DMS153 treated with DMSO at 0.1 percent for 48 hours (cell line): Measurements from ENCODE around the gene COLGALT1.
A peak's percentile ranks its signal among the peaks of the same experiment; 100 is the strongest.
"Not testable (repeated sequence)": the region's sequence is repeated elsewhere in the genome, so short reads cannot be mapped to it uniquely, and the experiment has no call there.

ENCODE experiments used
- DNase-seq: peaks from one replicate; lab custom pipeline; 2025; ENCODE audit not compliant: unreplicated experiment; lab: John Stamatoyannopoulos, UW

The COLGALT1 gene

DNA sequence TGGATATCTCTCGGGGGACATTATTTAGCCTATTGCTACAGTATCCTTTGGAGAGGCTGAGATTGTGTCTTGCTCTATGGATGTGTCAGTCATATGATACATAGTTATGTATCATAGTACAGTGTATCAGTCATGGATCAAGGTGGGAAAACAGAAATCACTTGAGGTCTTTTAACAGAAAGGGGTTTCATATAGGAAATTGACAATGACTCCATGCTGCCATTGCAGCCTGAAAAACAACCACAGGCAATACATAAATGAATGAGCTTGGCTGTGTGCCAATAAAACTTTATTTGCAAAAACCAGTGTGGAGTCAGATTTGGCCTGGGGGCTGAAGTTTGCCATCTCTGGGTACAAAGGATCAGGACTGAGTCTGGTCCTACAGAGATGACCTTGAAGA is 35.4 kb downstream of the COLGALT1 start:
- DNase-seq: no peak

DNA sequence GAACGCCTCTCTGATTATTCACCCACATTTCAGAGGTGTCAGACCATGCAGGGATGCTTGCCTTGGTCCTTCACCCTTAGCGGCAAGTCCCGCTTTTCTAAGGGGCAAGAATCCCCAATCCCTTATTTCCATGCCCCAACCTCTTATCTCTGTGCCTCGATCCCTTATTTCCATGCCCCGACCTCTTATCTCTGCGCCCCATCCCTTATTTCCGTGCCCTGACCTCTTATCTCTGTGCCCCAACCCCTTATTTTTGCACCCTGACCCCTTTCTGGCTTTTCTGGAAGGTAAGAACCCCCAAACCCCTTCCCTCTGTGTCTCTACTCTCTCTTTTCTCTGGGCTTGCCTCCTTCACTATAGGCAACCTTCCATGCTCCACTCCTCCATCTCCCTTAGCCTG is 38.8 kb downstream of the COLGALT1 start:
- not testable (repeated sequence) for DNase-seq

DNA sequence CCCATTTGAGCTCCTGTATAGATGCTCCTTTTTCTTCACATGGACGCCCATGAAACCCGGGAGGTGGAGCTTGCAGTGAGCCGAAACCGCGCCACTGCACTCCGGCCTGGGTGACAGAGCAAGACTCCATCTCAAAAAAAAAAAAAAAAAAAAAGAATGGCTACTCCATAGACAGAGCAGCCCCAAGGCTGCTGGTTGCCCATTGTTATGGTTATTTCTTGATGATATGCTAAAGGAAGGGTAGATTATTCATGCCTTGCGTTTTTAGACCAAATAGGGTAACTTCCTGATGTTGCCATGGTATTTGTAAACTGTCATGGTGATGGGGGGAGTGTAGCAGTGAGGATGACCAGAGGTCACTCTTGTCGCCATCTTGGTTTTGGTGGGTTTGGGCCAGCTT is 42.6 kb downstream of the COLGALT1 start:
- DNase-seq: not testable (repeated sequence)

DNA sequence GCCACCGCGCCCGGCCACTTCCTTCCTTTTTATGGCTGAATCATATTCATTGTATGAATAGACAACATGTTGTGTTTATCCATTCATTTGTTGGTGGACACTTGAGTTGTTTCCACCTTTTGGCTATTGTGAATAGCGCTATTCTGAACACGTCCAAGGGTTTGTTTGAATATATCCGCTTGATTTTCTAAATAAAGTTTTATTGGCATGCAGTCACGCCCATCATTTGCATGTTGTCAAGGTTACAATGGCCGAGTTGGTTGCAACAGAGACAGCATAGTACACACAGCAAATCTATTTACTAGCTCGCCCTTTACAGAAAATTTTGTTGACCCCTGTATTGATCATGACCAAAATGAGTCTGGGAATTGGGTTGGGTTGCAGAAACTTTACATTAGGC is 43.5 kb downstream of the COLGALT1 start:
- no peak for DNase-seq

DNA sequence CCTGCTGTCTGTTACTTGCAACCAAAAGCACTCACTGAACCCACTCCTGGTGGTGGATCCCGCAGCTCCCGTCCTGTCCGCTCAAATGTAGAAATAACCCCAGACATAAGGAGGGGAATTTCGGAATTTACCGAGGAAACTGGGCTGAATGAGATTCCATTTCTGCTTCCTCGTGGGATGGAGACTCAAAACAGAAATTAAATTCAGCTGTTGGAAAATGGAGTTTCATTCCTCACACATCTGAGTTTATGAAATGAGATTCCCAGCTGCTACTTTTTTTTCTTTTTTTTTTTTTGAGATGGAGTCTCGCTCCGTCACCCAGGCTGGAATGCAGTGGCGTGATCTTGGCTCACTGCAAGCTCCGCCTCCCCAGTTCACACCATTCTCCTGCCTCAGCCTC is 44.3 kb downstream of the COLGALT1 start:
- no peak for DNase-seq

DNA sequence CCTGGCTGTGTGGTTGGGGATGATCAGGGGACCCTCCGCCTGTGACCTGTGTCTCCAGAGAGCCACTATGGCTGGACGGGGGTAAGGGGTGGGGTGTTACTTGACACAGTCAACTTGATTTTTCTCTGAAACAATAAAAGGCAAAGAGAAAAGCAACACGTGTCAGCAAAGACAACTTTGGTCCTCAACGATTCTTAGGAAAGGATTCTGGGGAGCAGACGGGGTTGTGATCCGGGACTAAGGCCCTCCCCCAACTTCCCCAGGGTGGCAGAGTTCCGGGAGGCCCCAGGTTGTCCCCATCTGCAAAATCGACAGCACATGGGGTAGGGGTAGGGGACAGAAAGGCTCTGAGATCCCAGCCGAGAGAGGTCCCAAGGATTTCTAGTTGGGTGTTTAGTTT is 46.2 kb downstream of the COLGALT1 start:
- DNase-seq: no peak

DNA sequence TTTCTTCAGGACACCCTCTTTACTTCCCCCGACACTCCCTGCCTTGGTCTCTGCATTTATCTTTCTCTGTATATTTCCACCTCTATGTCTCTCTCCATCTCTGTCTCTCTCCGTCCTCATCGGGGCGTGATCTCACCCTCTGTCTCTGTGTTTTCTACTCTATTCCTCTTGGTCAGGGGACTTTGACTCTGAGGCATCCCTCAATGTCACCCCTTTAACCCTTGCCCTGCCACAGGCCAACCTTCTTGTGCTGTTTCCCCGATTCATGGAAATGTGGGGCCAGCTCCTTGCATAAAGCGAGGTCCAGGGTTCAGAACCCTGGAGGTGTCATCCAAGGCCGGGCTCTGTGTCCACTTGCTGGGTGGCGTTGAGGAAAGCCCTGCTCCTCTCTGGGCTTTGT is 46.8 kb downstream of the COLGALT1 start:
- DNase-seq: no peak

DNA sequence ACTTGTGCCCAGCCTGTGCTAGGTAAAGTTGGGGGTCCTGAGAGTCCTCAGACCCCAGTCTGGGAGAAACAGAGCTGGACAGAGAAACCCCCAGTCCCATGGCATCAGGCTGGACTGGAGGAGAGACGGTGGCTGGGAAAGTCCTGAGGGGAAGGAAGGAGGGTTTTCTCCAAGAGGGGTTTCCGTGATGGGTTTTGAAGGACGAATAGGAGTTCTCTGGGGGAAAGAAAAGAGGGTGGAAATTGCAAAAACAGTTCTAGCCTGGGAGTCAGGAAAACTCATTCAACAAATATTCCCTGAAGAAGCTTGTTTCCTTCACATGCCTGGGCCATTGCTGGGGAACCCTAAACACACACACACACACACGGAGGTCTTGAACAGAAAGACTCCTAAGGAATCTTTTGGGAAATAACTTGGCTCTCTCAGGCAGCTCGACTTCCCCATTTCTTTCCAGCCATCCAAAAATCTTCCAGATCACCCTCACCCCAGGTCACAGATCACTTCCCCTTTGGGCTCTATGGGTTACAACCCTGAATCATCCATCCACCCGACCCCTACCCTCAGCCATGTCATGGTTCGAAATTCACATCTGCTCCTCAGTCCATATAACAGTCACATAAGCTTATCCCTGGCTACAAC is 47.5 kb downstream of the COLGALT1 start:
- no peak for DNase-seq

DNA sequence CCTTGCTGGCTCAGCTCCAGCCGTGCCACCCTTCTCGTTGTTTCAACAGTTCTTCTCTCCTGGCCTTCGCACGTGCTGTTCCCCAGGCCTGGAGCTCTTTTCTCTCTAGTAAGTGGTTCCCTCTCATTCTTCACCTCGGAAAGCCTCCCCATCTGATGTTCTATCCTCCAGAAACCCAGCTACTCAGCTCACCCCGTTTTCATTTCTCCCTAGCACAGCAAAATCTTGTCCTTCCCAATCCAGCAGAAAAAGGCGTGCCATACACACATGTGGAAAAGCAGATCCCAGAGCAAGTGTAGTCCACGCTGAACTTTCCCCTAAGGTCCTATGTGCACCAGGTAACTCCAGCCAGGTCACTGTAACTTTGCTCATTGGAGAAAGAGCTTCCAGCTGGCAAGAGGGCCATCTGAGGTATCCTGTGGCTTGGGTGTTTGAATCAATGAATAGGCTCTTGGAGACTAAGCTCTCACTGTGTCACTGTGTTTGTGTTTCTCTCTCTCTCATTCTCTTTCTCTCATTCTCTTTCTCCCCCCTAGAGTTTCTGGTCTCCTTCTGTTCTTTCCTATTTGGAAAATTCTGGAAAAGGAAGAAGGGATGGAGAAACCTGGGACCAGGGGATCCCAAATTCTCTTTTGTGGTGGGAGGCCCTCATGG is 49.0 kb downstream of the COLGALT1 start:
- DNase-seq: no peak

DNA sequence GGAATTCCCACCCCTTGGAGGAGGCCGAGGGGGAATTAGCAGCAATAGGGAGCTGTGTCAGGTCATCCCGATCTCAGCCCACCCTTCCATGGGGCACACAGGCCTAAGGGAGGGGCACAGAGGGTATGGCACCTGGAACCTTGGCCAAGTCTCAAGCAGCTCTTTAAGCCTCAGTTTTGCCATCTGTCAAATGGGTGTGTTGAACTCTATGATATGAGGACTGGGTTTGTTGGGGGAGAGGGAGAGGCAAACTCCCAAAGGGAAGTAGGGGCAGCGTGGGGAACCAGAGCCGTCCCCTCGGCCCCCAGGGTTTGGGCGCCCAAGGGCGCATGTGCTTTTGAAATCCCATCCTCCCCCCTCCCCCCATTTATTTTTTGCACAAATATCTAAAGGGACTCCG is 49.7 kb downstream of the COLGALT1 start:
- DNase-seq: no peak

DNA sequence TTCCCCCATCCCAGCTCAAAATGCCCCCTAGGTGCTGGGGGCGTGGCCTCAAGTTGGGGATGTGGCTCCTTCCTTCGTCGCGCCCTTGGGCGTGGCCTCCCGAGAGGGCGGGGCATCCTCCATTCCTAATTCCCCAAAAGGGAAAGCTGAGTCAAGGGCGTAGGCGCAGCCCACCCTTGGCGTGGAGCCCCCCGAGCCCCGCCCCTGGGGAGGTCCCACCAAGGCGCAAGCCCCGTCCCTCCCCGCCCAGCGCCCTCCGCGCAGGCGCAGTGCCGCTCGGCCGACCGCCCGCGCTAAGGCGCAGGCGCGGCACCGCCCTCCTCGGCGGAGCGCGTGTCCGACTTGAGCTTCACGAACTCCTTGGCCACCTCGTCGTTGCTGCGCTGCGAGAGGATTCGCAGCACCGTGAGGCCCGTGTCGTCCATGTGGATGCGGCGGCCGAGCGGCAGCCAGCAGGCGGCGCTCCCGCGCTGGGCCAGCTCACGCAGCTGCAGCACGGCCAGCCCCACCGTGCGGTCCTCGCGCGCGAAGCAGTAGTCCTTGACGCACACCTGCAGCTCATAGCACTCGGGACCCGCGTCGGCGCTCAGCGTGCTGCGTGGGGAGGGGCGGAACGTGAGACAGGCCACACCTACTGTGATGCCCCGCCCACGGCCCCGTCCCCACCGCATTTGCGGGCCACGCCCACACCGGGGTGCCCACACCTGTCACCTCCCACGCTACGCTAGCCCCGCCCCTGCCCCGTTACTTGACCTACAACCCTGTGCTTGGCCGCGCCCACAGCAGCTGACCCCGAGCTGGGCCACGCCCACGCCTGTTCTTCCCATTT is 50.5 kb downstream of the COLGALT1 start:
- peak; percentile 29 for DNase-seq

DNA sequence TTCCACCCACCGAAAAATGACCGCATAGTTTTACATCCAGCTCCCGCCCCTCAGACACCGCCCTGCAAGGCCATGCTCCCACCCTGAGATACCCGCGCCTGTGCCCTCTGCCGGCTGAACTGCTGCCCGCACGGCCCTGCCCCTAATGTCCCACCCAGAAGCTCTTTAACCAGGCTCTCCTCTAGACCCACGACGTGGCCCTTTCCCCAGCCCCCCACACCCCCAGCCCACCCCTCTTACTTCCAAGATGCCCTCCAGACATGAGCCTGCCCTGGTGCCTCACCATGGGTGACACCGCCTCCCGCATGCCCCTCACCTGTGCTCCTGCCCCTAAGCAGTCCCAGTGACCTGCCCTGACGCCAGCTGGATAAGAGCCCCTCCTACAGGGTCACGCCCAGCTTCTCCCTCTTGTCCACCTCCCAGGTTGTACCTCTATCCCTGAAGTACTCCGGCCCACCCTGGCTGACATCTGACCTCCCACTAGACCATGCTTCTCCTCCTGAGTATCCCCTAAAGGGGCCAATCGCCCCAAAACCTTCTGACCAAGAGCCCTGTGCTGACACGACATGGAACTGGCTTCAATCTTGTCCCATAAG is 51.2 kb downstream of the COLGALT1 start:
- no peak for DNase-seq

DNA sequence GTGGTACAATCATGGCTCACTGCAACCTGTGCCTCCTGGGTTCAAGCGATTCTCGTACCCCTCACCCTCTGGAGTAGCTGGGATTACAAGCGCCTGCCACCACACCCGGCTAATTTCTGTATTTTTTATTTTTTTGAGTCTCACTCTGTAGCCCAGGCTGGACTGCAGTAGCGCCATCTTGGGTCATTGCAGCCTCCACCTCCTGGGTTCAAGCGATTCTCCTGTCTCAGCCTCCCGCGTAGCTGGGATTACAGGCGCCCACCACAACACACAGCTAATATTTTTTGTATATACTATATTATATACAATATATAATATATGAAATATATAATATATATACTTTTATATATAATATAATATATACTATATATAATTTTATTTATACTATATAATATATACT is 52.5 kb downstream of the COLGALT1 start:
- DNase-seq: no peak

DNA sequence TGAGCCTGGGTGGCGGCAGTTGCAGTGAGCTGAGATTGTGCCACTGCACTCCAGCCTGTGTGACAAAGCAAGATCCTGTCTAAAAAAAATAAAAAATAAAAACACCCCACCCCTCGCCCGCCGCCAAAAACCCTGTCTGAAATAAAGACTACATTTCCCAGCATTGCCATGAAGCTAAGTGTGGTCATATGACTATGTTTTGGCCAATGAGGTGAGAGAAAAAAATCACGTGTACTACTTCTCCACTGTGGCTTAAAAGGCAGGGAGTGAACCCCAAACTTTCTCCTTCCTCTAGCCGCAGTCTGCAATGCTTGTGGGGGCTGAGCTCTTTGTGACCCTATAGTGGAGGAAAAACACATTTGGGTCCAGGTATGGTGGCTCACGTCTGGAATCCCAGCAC is 54.9 kb downstream of the COLGALT1 start:
- no peak for DNase-seq

DNA sequence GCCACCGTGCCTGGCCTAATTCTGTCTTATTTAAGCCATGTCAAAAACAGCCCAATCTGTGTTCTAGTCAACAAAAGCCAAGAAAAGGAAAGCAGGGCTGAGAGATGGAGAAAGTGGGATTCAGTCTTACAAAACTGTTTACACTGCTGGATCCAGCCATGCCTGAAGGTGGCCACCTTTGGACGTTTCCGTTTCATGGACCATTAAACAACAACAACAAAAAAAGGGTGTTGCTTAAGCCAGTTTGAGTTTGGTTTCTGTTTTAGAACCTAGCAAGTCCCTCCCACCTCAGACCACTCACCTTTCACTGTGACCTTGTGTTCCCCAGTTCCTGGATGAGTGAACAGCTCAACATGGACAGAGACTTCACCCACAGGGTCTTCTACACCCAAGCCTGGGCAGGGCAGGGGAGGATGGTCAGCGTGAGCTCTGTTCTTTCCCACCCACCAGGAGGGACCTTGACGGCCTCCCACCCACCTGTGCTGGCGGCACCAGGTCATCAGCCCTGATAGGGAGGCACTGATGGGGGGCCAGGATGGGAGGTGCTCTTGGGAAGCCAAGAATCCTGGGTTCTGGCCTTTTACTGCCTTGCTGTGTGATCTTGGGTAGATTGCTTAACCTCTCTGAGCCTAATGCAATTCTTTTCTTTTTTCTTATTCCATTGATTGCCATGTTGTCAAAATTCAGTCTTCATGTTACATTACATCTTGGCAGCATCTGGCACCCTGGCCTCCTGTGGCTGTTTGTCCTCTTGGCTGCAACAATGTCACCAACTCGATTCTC is 56.2 kb downstream of the COLGALT1 start:
- DNase-seq: no peak

DNA sequence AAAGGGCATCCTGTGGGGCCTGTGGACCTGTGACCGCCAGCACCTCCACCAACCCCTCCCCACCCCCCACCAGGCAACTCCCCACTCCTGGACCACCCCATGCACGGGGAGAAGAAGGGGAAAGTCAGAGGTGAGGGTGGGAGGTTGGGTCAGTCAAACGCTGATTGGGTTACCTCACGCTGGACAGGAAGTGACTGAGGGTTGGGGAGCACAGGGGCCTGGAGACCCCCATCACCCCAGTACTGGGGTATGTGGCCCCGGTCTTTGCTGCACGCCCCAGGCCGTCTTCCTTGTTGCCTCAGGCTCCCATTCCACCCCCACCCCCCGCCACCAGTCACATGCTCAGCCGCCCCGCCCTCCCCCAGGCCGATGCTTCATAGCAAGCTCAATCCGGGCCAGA is 59.0 kb downstream of the COLGALT1 start:
- no peak for DNase-seq

DNA sequence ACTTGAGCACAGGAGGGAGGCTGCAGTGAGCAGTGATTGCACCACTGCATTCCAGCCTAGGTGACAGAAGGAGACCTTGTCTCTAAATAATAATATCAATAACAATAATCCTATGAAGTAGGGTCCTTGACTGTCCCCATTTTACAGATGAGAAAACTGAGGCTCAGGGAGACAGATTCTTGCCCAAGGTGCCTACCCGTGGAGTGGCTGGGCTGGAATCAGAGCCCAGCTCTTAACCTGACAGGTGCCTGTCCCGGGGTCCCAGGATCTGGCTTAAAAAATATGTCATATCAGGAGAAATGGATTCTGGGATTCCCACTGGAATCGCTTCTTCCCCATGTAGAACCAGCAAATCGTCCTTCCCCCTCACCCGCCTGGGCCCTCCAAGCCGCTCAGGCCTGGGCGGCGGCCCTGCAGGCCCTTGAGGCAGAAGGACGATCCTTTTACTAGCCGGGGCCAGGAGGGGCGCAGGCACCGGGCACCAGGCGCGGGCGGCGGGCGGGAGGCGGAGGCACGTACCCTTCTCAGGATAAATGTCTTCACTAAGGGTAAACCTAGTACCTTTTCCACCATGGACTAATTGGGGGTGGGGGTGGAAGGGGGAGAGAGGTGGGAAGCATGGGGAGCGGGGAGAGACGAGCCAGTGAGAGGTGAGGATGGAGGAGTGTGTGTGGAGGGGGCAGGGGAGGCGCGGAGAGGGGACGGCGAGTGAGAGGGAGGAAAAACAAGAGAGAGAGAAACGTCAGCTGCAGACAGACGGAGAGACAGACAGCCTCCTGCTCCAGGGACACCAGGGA is 60.6 kb downstream of the COLGALT1 start:
- no peak for DNase-seq

DNA sequence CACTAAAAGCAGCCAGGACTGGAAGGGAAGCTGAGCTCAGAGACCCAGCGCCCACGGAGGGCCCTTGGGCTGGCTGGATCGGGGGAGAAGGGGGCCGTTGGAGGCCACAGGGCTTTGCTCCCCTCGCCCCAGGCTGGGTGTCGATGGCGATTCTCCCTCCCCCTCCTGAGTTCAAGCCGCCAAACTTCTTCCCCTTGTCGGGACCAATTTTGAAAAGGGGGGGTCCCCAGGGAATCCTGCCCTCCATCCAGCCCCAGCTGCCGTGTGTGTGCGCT is 61.2 kb downstream of the COLGALT1 start:
- DNase-seq: no peak

DNA sequence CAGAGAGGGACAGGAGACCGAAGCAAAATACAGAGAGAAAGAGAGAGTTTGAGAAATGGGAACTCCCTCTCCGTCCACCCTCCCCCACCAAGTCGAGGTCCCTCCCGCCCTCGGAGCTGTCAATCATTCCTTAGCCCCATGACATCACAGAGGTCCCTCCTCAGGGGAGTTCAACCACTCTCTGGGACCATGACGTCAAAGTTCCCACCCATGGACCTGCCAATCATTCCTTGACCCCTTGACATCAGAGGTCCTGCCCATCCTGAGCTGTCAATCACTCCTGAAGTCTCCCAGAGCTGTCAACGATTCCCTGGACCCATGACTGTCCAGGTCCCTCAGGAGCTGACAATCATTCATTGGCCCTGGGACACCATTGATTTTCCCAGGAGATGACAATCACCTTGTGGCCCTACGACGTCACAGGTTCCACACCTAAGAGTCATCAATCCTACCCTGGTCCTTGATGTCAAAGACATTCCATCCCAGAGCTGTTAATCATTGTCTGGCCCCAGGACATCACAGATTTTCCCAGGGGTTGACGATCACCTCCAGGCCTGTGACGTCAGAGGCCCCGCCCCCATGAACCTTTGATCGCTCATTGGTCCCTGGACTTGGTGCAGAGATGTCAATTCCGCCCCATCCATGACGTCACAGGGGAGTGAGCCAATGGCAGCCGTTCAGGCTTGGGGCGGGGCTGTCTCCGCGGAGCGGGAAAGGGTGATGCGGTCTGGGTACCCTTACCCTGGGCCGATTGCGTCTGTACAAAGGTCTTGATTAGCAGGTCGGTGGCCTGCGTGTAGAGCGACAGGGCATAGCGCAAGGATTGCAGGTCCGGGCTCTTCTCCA is 61.7 kb downstream of the COLGALT1 start:
- DNase-seq: no peak

DNA sequence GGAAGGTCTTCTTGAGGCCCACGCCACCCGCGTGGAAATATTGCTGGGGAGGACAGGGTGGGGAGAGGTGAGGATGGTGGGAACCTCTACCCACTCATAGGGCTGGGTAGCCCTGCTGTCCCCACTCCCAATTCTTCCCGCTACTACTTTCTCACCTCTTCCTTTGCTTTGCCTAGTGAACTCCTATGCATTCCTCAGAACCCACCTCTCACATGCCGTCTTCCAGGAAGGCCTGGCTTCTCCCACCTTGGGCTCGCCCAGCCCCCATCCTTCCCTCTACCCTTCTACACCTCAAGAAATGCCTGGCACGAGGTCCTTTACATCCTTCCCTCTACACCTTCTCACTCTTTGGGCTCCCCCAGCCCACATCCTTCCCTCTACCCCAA is 62.4 kb downstream of the COLGALT1 start:
- no peak for DNase-seq
